GM18858 (cell line): ENCODE results near the gene LRP1.

ENCODE experiments used
- ATAC-seq: cut with Tn5 transposase; IDR thresholded peaks from one replicate; pipeline ENCODE4 v1.9.1; 2021; ENCODE audit not compliant: unreplicated experiment

The LRP1 gene

GRCh38 chr12:57133013-57133569 is 4.8 kb downstream of the LRP1 start:
- ATAC-seq = no peak

GRCh38 chr12:57133916-57134315 is 5.6 kb downstream of the LRP1 start:
- no peak for ATAC-seq

GRCh38 chr12:57134949-57135348 is 6.7 kb downstream of the LRP1 start:
- ATAC-seq = no peak

GRCh38 chr12:57135527-57136326 is 7.4 kb downstream of the LRP1 start:
- no peak for ATAC-seq

GRCh38 chr12:57138526-57139272 is 10.4 kb downstream of the LRP1 start:
- ATAC-seq = no peak

- no peak for ATAC-seq
Observed at GRCh38 chr12:57139796-57140649, 11.7 kb downstream of the LRP1 start.

GRCh38 chr12:57141249-57141648 is 13.0 kb downstream of the LRP1 start:
- ATAC-seq = no peak

GRCh38 chr12:57142121-57142520 is 13.8 kb downstream of the LRP1 start:
- no peak for ATAC-seq

- no peak for ATAC-seq
Observed at GRCh38 chr12:57142727-57143126, 14.4 kb downstream of the LRP1 start.

GRCh38 chr12:57143454-57143853 is 15.2 kb downstream of the LRP1 start:
- ATAC-seq = no peak

GRCh38 chr12:57145460-57146059 is 17.3 kb downstream of the LRP1 start:
- ATAC-seq = no peak

GRCh38 chr12:57146092-57146491 is 17.8 kb downstream of the LRP1 start:
- ATAC-seq = no peak

- ATAC-seq = no peak
Observed at GRCh38 chr12:57146961-57147944, 19.0 kb downstream of the LRP1 start, which contains the start of gene LRP1-AS. Gene LRP1-AS, minus strand, starts transcription at chr12:57147619.

- ATAC-seq = no peak
Observed at GRCh38 chr12:57148469-57149244, 20.4 kb downstream of the LRP1 start.

- no peak for ATAC-seq
Observed at GRCh38 chr12:57149245-57149900, 21.1 kb downstream of the LRP1 start.

- no peak for ATAC-seq
Observed at GRCh38 chr12:57150400-57151000, 22.2 kb downstream of the LRP1 start.

- no peak for ATAC-seq
Observed at GRCh38 chr12:57151741-57152630, 23.7 kb downstream of the LRP1 start.
